Activated naive CD4-positive, alpha-beta T cell (primary cell): ENCODE data around the gene SUPT5H.
"Not testable (repeated sequence)": the region's sequence is repeated elsewhere in the genome, so short reads cannot be mapped to it uniquely, and the experiment has no call there.

Source experiments
- DNase-seq, 4 experiments: peaks; one replicate each; lab custom pipeline; 2025; lab: John Stamatoyannopoulos, UW

SUPT5H gene

GRCh38 chr19:39425744-39426143, 19.6 kb upstream of the SUPT5H start:
- no peak for DNase-seq

GRCh38 chr19:39426170-39426569, 19.2 kb upstream of the SUPT5H start:
- DNase-seq: no peak

GRCh38 chr19:39427707-39428106, 17.7 kb upstream of the SUPT5H start:
- no peak for DNase-seq

GRCh38 chr19:39428283-39429112, 16.9 kb upstream of the SUPT5H start:
- DNase-seq: no peak

GRCh38 chr19:39430675-39431593, 14.4 kb upstream of the SUPT5H start:
- no peak for DNase-seq

DNA sequence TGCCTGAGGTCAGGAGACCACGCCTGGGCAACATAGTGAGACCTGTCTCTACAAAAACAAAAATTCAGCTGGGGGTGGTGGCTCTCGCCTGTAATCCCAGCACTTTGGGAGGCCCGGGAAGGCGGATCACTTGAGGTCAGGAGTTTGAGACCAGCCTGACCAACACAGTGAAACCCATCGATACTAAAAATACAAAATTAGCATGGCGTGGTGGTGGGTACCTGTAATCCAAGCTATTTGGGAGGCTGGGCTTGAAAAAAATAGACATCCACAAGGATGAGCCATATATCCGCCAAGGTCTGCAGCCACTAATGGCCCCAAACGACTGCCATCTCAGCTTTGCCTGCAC, 12.7 kb upstream of the SUPT5H start:
- no peak for DNase-seq

GRCh38 chr19:39433480-39434079, 11.8 kb upstream of the SUPT5H start:
- no peak for DNase-seq

- no peak for DNase-seq
Measured at GRCh38 chr19:39434123-39435076, 11.0 kb upstream of the SUPT5H start.

- peak; percentile 96 to 98 (median 98) for DNase-seq
Measured at GRCh38 chr19:39435499-39436349, 9.7 kb upstream of the SUPT5H start, which contains the start of gene RPS16. Gene RPS16 (minus strand): TSS chr19:39435949. CDS start chr19:39435895, 54 bp downstream.

- no peak for DNase-seq
Measured at GRCh38 chr19:39436350-39436716, 9.0 kb upstream of the SUPT5H start.

DNA sequence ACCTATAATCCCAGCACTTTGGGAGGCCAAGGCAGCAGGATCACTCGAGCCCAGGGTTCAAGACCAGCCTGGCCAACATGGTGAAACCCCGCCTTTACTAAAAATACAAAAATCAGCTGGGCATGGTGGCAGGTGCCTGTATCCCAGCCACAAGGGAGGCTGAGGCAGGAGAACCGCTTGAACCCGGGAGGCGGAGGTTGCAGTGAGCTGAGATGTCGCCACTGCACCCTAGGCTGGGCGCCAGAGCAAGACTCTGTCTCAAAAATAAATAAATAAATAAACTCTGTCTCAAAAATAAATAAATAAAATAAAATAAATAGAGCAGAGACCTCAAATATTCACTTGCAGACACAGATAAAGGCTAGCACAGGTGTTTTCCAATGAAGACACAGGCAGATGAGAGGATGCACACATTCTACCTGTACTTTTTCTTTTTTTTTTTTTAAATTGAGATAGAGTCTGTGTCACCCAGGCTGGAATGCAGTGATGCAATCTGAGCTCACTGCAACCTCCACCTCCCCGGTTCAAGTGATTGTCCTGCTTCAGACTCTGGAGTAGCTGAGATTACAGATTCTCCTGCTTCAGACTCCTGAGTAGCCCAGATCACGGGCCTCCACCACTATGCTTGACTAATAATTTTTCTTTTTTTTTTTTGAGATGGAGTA, 7.0 kb upstream of the SUPT5H start:
- no peak for DNase-seq

- no peak for DNase-seq
Measured at GRCh38 chr19:39444598-39445195, 685 bp upstream of the SUPT5H start.

GRCh38 chr19:39446365-39447084, 1.1 kb downstream of the SUPT5H start:
- no peak for DNase-seq

DNA sequence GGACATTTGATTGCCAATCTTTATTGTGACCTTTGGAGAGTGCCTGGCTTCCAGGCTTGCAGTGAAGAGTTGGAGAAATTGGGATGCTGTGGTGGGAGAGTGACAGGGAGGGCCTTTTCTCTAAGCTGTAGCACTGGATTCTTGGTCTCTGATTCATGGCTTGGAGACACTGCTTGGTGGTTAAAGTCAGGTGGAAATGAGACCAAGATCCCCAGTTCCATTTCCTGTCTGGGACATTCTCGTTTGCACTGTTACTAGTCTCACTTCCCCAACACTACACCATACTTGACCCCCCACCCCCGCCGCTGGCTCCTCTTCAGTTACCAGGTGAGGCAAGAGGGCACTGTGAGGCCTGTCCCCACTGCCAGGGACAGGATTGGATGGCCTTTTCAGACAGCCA, 2.9 kb downstream of the SUPT5H start:
- no peak for DNase-seq

DNA sequence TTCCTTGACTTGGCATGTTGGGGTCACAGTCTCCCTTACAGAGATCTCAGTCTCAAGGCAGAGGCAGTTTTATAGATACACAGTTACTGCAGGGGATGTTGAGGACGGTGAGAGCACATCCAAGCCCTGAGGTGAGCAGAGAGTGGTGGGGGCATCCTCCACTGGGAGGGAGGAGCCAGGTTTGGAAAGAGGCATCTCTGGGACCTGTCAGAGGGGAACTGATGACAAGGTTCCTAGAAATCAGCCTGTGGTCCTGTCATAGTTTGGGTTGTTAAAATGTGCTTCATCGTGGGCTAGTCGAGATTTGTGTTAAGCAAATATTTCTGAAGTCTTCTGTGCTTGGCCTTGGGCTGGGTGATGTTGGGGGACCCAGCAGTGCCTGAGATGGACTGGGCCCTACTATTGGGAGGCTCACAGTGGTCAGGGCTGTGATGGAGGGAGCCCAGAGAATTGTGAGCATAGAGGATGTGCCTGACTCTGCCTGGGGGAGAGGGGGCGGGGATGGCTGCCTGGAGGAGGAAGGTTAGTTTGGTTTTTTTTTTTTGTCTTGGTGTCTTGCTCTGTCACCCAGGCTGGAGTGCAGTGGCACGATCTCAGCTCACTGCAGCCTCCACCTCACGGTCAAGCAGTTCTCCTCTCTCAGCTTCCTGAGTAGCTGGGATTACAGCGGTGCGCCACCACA, 3.9 kb downstream of the SUPT5H start:
- no peak for DNase-seq

- not testable (repeated sequence) for DNase-seq
Measured at GRCh38 chr19:39451257-39451656, 5.9 kb downstream of the SUPT5H start.

- no peak for DNase-seq
Measured at GRCh38 chr19:39463403-39463802, 18.0 kb downstream of the SUPT5H start.
